Amniotic epithelial cell (primary cell): Measurements from ENCODE around the gene ENO3.
A peak's percentile ranks its signal among the peaks of the same experiment; 100 is the strongest.

Experiments used
- DNase-seq: peaks from one replicate; pipeline ENCODE4 v3.0.0-alpha.2; 2010; ENCODE audit warnings: low read depth

ENO3 gene

DNA sequence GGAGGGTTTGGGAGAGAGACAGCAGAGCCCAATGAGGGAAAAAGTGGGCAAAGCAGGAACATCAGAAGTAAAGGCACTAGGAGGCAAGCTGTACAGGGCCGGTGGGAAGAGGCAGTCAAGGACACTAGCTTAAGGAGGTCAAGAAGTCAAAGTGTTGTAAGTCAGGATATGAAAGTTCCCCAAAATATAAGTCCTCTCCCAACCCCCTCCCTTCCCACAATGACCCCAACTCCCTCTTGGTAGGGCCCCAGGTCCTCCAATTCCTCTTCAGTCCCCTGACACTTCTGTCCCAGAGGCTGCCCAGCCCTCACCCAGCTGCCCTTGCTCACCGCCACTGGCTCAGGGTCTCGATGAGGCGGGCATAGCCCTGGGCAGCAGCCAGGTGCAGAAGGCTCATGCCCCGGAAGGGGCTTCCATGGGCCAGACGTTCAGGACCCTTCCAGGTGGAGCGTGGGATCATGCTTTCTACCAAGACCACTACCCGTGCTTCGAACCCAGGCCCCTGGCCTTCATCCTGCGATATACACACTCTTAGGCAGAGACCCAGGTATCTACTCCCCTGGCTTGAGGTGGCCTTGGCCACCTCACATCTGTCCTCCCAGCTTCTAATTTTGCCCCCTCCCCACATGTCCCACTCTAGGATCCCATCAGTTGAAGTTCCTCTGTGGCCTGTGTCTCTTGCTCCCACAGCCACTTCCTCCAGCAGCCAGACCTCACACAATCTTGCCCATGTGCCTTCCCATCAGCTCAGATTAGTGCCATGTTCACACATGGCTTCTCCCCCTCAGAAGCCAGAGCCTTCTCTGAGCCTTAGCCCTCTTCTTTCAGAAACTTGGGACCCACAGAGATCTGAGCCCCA, 22.6 kb downstream of the ENO3 start:
- DNase-seq = no peak

DNA sequence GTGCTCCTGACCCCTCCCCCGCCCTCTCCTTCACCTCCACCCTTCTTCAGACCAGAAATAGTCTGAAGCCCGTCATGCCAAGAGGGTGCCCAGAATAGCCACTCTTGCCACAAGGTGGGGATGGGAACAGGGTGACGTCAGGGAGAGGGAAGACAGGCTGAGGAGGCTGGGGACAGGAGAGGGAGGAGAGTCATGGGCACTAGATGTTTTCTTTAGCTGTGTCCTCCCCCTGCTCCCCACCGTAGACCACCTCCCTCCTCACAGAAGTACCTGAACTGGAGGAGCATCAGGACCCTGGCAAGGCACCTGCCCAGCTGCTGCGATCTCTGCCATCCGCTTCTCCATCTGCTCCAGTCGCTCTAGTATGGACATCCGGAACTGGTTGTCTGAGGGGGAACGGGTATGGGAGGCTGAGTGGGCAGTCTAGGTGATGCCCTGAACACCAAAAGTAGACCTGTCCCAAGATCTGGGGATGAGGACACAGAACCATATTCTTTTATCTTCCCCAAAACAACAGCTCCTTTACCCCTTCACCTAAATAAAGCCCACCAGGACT, 23.3 kb downstream of the ENO3 start:
- no peak for DNase-seq

DNA sequence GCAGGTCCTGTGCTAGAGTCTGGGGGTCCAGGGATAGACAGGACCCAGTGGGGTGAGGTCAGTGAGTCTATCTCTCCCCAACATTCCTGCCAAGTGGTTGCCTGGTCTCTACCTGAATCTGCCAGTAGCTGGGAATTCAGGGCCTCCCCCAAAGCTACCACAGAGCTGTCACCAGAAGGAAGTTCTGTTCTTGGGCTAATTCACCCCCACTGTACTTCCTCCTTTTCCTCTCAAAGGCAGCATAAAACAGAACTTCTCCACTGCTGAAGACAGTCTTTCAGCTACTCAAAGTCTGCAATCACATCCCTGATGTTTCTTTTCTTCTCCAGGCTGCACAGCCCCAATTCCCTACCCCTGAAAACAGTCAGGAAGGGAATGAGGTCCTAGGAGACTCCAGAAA, 27.8 kb downstream of the ENO3 start:
- no peak for DNase-seq

DNA sequence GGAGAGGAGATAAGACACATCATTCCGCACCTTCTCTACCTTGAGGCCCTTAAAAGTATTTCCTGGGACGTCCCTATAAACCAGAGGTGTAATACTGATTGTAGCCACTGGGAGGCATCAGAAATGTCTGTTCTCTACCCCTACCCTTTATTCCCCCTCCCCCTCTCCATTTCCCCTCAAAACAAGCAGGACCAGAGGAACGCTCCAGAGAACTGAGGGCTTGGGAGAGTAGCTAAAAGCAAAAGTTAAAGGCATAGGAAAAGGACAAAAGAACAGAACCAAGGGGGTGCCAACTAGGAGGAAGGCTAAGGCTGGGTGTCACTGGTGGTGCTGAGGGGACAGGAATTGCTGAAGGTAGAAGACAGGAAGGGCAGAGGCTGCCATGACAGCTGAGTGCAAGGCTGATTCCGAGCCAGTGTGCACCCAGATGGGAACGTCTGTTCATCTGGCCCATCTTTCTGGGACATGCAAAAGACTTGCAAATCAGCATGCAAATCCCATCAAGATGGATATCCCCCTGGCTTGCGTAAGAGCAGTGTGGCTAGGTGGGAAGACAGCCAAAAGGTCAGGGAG, 29.8 kb downstream of the ENO3 start:
- DNase-seq = peak; percentile 56

DNA sequence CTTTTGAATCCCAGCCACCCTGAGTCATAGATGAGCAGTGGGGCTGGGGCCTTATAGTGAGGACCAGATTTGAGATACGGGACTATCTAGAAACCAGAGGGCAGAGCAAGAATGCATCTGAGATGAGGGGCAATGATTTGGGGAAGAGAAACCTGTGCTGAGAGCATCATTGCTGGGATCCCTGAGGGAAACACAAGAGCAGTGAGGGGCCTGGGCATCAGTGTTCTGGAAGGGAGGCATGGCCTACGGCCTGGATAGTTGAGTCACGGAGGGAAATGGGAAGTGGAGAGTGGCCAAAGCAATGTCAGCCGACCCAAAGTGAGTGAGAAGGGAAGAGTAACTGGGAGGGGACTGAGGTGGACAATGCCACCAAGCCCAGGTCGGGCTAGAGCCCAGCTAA, 31.4 kb downstream of the ENO3 start:
- no peak for DNase-seq

DNA sequence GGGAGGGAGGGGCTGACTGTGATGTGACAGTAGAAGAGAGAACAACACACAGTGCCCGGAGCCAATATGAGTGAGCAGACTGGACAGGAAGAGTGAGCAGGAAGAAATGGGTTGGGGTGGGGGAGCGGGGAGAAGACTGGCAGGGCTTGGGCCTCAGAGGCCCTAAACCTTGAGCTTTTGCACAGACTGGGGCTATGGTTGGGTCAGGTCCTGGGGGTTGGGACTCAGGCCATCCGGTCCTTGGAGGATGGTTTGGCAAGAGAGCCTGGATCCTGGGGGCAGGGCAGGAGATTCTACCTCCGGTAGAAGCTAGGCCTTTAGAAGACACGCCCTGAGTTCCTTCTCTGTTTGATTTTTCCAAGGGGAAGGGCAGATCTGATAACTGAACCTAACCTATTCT, 35.5 kb downstream of the ENO3 start:
- DNase-seq = no peak

DNA sequence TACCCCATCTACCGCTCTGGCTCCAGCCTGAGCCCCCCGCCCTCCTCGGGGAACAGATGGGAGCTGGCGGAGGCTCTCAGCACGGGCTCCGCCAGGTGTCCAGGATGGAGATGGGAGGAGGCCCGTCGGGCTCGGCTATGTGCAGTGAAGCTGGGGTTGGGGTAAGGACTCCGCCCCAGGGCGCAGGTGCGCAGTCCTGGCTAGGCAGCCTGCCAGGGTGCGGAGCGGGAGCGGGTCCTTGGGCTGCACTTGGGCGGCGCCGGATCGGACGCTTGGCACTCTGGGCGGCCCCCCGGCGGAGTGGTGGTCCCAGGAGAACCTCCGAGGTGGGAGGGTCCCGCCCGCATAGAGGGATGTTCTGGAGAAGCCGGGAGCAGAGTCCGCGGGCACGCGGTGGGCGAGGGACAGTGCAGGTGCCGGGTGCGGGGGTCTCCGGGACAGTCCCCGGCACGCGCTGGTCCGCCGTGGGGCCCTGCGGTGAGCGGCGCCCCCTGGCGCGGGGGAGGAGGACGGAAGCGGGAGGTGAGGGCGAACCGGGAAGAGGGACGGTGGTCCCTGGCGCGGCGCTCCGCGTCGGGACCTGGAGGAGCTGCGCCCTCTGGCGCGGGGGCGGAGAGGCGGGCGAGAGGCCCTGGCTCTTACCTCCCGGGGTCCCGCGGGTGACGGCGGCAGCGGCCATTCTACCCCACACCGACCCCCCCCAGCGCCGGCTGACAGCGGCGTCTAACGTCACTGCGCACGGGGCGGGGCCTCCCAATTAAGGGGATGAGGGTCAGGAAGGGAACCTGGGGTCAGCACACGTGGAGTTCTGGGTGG, 36.2 kb downstream of the ENO3 start, which contains the start of gene CAMTA2:
TSS of gene CAMTA2 (minus strand) at position 725 of the 816 bp plus-strand sequence. CDS start 1,453 bp downstream, outside the sequence.
- peak; percentile 39 for DNase-seq

DNA sequence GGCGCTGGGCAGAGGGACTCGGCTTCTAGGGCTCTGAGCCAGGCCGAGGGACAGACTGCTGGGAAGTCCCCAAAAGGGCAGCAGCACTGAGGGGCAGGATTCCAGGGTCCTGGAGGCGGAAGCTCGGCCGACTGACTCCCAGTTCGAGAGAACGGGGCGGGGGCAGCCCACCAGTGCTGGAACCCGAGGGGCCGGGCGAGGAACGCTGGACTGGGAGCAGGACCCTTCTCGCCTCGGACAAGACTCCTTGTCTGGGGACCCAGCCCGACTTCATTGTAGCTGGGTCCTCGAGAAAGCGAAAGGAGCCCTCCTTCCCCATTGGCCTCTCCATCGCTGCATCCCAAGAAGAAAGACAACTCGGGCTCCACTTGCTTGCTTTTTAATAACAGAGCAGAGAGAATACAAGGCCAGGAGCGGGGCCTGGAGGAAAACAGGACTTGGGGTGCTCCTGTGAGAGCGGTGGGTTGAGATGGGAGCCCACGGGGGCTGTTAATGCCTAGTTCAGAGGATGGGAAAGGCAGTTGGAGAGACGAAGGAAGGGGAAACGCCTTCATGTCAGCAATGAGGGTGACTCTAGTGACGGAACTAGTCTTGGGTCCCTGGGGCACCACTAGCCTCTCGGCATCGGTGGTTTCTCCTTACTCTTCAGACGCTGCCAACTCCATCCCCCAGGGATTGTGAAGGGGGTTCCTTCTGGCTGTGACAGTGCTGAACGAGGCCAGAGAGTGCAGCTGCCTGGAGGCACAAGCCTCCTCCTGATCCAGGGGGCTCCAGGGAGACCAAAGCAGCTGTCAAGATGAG, 37.0 kb downstream of the ENO3 start:
- DNase-seq = no peak

DNA sequence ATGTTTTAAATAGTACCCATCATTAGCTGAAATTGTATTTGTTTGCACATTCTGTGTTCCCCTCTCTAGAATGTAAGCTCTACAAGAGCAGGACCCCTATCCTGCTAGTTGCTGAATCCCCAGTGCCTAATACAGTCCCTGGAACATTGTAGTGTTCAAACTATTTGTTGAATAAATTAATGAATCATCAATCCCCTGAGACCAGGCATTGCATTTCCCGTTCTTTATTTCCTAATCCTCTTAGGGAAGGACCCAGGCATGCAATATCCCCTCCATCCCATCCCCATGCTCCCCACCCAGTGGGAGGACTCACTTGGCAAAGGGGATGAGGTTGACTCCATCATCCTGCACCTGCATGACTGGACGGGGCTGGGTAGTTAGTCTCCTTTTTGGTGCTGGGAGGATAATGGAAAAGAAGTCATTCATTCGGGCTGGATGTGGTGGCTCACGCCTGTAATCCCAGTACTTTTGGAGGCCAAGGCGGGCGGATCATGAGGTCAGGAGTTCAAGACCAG, 43.2 kb downstream of the ENO3 start:
- DNase-seq = no peak

DNA sequence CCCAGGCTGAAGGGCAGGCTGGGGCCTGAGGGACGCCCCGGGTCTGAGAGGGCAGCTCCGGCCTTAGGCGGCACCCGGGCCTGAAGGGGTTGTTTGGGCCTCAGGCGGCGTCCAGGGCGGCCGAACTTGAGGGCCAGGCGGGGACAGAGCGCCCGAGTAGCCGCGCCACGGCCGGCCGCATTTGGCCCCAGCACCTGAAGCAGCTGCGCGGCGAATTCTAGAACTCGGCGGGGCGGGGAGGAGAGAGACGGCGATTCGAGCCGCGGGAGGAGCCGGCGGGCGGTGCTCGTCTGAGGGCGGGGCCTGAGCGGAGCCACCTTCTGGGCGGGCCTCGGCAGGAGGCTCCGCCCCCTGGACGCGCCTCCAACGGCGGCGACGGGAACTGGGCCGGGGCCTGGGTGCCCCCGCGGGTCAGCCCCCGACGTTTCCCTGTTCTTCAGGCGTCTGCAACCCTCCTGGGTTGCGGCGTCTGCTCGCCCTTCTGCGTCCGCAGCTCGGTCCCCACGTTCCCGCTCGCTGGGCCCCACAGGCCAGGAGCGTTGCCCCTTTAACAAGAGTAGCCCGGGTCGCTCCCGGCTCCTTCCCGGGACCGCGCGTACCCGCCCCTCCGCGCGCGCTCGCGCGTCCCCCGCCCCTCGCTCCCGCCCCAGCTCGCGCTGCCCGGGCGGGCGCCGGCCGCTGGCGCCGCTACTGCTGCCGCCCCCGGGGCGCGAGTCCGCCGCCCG, 46.5 kb downstream of the ENO3 start, which contains the start of the genes INCA1 and KIF1C:
TSS of gene INCA1 (minus strand) at position 221 of the 725 bp plus-strand sequence. CDS start 3,085 bp downstream, outside the sequence.
TSS of gene KIF1C (plus strand) at position 649 of the 725 bp plus-strand sequence. CDS start 2,297 bp downstream, outside the sequence.
- peak; percentile 78 for DNase-seq

DNA sequence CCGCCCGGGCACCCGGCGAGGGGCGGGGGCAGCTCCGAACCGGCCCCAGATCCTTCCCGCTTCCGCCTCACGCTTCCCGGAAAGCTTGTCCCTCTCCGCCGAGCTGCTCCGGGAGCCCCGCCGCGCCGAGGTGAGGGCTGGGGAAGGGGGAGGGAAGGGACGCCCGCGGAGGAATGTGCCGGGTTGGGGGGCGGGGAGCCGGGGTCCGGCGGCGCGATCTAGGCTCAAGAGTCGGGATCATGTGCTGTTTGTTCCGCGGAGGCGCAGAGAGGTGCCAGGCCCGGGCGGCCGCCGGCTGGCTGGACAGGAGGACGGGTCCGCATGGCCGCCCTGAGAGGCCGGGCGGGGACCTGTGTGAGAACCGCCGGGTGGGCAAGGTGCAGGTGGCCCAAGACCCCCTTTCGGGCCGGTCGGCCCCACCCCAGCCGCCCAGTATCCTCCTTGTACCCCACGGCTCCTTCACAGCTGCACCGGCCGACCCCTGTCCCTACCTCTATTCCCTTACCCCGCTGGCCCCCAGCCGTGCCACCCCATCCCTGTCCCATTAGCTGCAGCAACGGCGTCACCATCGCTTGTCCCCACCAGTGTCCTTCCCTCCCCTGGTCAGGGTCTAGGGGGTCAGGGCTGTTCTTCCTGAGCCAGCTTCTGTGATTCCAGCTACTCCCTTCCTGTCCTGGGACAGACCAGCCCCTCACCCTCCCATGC, 47.3 kb downstream of the ENO3 start:
- no peak for DNase-seq

DNA sequence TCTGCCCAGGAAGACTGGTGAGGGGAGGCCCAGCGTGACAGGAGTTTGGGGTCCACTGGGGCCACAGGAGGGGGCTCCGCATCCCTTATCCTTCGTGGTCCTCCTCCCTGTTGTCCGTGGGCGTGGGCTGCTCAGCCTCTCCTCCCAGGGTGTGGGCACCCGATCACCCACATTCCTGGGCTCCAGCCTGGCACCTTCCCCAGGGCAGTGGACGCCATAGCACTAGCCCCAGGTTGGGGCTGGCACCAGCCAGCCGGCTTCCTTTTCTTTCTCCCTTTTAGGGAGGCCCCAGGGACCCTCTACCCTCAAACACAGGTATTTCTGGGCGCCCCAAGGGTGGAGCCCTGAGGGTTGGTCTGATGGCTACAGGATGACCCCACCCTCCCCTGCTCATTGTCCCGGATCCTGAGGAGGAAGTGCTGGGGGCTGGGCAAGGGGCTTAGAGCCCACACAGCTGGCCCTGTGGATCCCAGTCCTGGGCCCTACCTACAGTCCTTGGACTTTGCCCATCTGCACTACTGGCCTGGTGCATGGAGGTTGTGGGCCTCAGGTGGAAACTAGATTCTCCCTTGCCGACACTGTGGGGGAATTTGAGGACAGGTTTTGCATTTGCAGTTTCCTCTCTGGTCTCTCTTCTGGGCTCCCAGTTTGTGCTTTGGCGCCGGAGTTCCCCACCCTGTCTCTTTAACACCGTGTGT, 48.0 kb downstream of the ENO3 start:
- DNase-seq = no peak

DNA sequence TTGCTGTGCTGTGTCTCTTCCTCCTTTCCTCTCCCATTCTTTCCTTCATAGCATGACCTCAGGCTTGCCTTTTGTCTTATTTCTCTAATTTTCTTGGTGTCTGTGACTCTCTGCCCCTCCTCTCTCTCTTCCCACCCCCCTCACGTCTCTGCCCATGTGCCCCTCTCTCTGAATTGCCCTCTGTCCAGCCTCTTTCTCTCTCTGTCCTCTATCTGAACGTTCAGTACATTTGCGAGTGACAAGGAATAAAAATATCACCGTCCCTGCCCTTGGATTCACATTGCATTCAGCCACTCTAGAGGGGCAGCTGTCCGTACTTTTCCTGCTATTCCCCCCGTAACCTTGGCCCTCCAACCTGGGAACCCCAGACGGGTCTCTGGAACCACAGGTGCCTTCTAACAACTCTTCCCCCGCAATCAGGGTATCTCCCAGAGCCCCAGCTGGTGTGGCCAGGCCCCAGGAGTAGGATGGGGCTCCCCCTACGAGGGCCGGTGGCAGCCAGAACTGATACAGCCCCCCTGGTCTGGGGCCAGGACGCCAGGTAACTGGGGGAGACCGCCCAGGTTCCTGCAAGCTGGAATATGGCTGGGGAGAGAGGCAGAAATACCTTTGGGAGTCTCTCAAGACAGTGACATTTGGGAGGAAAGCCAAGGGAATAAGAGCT, 48.6 kb downstream of the ENO3 start:
- DNase-seq = no peak

DNA sequence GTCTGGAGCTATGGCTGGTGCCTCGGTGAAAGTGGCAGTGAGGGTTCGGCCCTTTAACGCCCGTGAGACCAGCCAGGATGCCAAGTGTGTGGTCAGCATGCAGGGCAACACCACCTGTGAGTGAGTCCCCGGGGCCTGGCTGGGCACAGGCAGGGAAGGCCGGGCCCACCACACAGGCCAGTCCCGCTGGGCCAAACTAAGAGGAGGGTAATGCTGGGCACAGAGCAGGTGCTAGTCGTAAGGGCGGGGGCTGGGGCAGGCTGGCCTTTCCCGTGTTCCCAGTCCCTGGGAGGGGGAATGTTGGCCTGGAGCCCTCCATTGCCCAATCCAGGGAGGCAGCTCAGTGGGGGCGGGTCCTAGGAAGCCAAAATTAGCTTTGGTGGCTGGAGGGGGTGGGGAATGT, 49.3 kb downstream of the ENO3 start:
- DNase-seq = no peak

DNA sequence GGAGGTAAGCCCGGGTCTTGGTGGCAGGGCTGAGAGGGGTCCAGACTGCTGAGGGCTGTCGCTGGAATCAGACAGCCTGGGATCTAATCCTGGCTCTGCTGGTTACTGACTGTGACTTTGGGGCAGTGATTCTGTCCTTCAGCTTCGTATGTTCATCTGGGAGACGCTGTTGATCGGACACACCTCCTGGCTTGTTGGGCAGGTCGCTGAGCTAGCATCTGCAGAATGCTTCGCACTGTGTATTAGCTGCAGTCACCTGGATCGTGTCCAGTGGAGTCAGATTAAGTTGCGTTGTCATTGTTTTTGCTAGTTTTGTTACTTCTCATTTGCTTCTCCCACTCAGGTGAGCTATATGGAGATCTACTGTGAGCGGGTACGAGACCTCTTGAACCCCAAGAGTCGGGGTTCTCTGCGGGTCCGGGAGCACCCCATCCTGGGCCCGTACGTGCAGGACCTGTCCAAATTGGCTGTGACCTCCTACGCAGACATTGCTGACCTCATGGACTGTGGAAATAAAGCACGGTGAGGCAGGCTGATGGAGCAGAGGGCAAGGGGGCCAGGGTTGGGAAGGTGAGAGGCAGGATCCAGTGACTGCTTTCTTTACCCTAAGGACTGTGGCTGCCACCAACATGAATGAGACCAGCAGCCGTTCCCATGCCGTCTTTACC, 51.3 kb downstream of the ENO3 start:
- DNase-seq = no peak

DNA sequence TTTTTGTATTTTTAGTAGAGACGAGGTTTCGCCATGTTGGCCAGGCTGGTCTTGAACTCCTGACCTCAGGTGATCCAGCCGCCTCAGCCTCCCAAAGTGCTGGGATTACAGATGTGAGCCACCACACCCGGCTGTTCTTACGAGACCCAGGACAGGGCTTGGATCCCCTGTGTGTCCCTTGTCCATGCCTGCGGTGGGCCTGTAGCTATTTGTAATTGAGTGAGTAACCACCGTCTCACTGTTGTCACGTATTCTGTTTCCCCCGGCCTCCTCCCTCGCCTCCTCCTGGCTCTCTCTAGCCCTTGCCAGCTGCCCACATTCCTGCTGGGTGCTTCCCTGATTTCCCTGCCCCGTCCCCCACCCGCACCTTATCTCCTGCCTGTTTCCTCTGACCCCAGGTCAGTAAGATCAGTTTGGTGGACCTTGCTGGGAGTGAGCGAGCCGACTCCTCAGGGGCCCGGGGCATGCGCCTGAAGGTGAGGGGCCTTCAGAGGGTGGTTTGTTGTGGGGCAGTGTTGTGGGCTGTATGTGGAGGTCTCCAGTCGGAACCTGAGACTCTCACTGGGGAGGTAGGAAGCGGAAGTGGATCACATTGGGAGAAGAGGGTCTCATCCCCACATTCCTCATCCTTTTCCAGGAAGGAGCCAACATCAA, 52.4 kb downstream of the ENO3 start:
- no peak for DNase-seq
